HepG2 (cell line): ENCODE measurements around the gene CCDC88C. TPM values are rescaled to one million over a fixed set of nuclear protein-coding genes. Genes with fewer than 3 reads are reported as not detected.

Experiments used
- ATAC-seq: fragments of 200-7000 bp; cut with Tn5 transposase; 3 replicates; pipeline ENCODE4 v1.9.1; 2020; ENCODE audit warnings: mild to moderate bottlenecking, moderate library complexity
- BruUV-seq: library from RNA; stranded (reverse); fragments of 400-500 nt; replicated peaks from 2 replicates; lab custom pipeline; 2021; lab: Mats Ljungman, UMichigan
- CTCF ChIA-PET: fragments of 300-600 bp; formaldehyde crosslinking; extraction: SDS; loops from one replicate; lab custom pipeline; 2021; ENCODE audit warnings: low total read pairs, inconsistent platforms, low intra/inter-chr PET ratio; lab: Yijun Ruan, JAX
- POLR2A ChIA-PET: fragments of 350-600 bp; sonication (Branson Sonifier 250); formaldehyde crosslinking; loops from one replicate; lab custom pipeline; 2020; ENCODE audit warnings: antibody characterized with exemption, inconsistent platforms; lab: Yijun Ruan, JAX
- DNase-seq: peaks from one replicate; pipeline ENCODE4 v3.0.0-alpha.2; 2015; ENCODE audit warnings: low spot score
- FAIRE-seq: peaks from 3 replicates; lab custom pipeline; 2011; peaks lifted over from hg19 to GRCh38; lab: Jason Lieb, UNC
- H2AFZ ChIP-seq: one replicate; pipeline ENCODE4 v1.6.1; 2011; ENCODE audit warnings: low read length, inconsistent platforms
- H3K27ac ChIP-seq: fragments of 300-600 bp; 3 replicates; pipeline ENCODE4 v1.8.0; 2011; ENCODE audit warnings: mixed run types, mild to moderate bottlenecking, mixed read lengths, low read length, inconsistent platforms; ENCODE audit not compliant: insufficient read depth; ENCODE audit errors: extremely low read length
- H3K27me3 ChIP-seq, 2 experiments: fragments of 200-600 bp in 1 of 2; 2 replicates in 1 of 2; 3 replicates in 1 of 2; pipeline versions ENCODE4 v1.6.0 to v1.8.0; 2011; ENCODE audit warnings: low read length in 2 of 2, mild to moderate bottlenecking in 2 of 2, moderate library complexity in 2 of 2, inconsistent platforms in 1 of 2; ENCODE audit not compliant: insufficient read depth in 2 of 2, control insufficient read depth in 1 of 2
- H3K36me3 ChIP-seq, 2 experiments: fragments of 200-600 bp in 1 of 2; replicated peaks in 1 of 2; 2 replicates in 1 of 2; 3 replicates in 1 of 2; pipeline versions ENCODE4 v1.5.1 to v1.8.0; 2011; ENCODE audit warnings: low read length in 2 of 2, inconsistent platforms in 1 of 2; ENCODE audit not compliant: insufficient read depth in 2 of 2, control insufficient read depth in 1 of 2
- H3K4me1 ChIP-seq: 2 replicates; pipeline ENCODE4 v1.5.1; 2012; ENCODE audit warnings: low read length, inconsistent platforms; ENCODE audit not compliant: insufficient read depth
- H3K4me2 ChIP-seq: 2 replicates; pipeline ENCODE4 v1.6.0; 2011; ENCODE audit warnings: low read depth, low read length, inconsistent platforms
- H3K4me3 ChIP-seq, 3 experiments: fragments of 200-600 bp in 1 of 3; sonication (generic), shearing (Covaris generic) in 1 of 3; replicated peaks in 1 of 3; 2 replicates each; pipeline ENCODE4 v1.5.1; 2011 to 2016; ENCODE audit warnings: low read length in 3 of 3, inconsistent platforms in 2 of 3, low read depth in 2 of 3, mild to moderate bottlenecking in 2 of 3, control low read depth in 1 of 3, mixed read lengths in 1 of 3; ENCODE audit not compliant: insufficient read depth in 1 of 3
- H3K79me2 ChIP-seq: one replicate; pipeline ENCODE4 v1.6.1; 2011; ENCODE audit warnings: low read length, inconsistent platforms; ENCODE audit not compliant: insufficient read depth
- H3K9ac ChIP-seq: 2 replicates; pipeline ENCODE4 v1.6.0; 2011; ENCODE audit warnings: mild to moderate bottlenecking, low read depth, low read length, inconsistent platforms; ENCODE audit not compliant: insufficient read depth
- H3K9me3 ChIP-seq: 2 replicates; pipeline ENCODE4 v1.5.1; 2012; ENCODE audit warnings: mild to moderate bottlenecking, low read length
- H4K20me1 ChIP-seq: 2 replicates; pipeline ENCODE4 v1.6.0; 2011; ENCODE audit warnings: inconsistent platforms, mild to moderate bottlenecking, low read length, moderate library complexity; ENCODE audit not compliant: insufficient read depth
- BHLHE40 ChIP-seq: IDR thresholded peaks from 2 replicates; pipeline ENCODE4 v1.6.1; 2011; ENCODE audit warnings: low read length, improper control_type of control experiment
- GABPA ChIP-seq, 2 experiments: IDR thresholded peaks; 2 replicates each; pipeline ENCODE4 v1.6.1; 2011 to 2016; ENCODE audit warnings: low read depth in 2 of 2, low read length in 1 of 2, missing biosample characterization in 1 of 2, missing genetic modification characterization in 1 of 2
- HIC2 ChIP-seq: sonication (generic); formaldehyde crosslinking; IDR thresholded peaks from 2 replicates; pipeline ENCODE4 v1.9.0; 2022; ENCODE audit warnings: low read depth, missing genetic modification reagents
- IRF2 ChIP-seq: IDR thresholded peaks from 2 replicates; pipeline ENCODE4 v1.6.1; 2018; ENCODE audit warnings: missing genetic modification reagents, missing compliant biosample characterization
- SALL2 ChIP-seq: sonication (generic); formaldehyde crosslinking; IDR thresholded peaks from 2 replicates; pipeline ENCODE4 v1.8.1; 2023; ENCODE audit warnings: mild to moderate bottlenecking, missing genetic modification reagents, inconsistent platforms
- SMARCC2 ChIP-seq: fragments of 450-650 bp; IDR thresholded peaks from 2 replicates; pipeline ENCODE4 v1.6.1; 2017; ENCODE audit warnings: antibody characterized with exemption, mild to moderate bottlenecking
- SMYD3 ChIP-seq: sonication (generic); formaldehyde crosslinking; IDR thresholded peaks from 2 replicates; pipeline ENCODE4 v1.8.1; 2023; ENCODE audit warnings: mild to moderate bottlenecking, missing genetic modification reagents
- TCF7 ChIP-seq: sonication (generic); IDR thresholded peaks from 2 replicates; pipeline ENCODE4 v1.6.1; 2016; ENCODE audit warnings: antibody characterized with exemption, low read depth
- ZNF101 ChIP-seq: sonication (generic); formaldehyde crosslinking; IDR thresholded peaks from 2 replicates; pipeline ENCODE4 v1.4.0; 2020; ENCODE audit warnings: mild to moderate bottlenecking, low read depth, missing genetic modification reagents, borderline replicate concordance
- ZNF124 ChIP-seq: sonication (generic); formaldehyde crosslinking; IDR thresholded peaks from 2 replicates; pipeline ENCODE4 v1.4.0; 2020; ENCODE audit warnings: missing genetic modification reagents
- ZNF280D ChIP-seq: sonication (generic); formaldehyde crosslinking; IDR thresholded peaks from 2 replicates; pipeline ENCODE4 v1.5.1; 2020; ENCODE audit warnings: mild to moderate bottlenecking, missing genetic modification reagents
- ZSCAN20 ChIP-seq: sonication (generic); formaldehyde crosslinking; IDR thresholded peaks from 2 replicates; pipeline ENCODE4 v1.4.0; 2020; ENCODE audit warnings: missing genetic modification reagents, mild to moderate bottlenecking, borderline replicate concordance
- ZSCAN21 ChIP-seq: sonication (generic); formaldehyde crosslinking; IDR thresholded peaks from 2 replicates; pipeline ENCODE4 v1.8.0; 2022; ENCODE audit warnings: mild to moderate bottlenecking, missing genetic modification reagents, moderate library complexity, borderline replicate concordance
- ZSCAN29 ChIP-seq: sonication (generic); formaldehyde crosslinking; conservative IDR thresholded peaks from 2 replicates; pipeline ENCODE4 v1.4.0; 2020; ENCODE audit warnings: mild to moderate bottlenecking, missing genetic modification reagents
- WGBS: methylation state at CpG from one replicate; pipeline ENCODE4 v1.1.6; 2017; ENCODE audit warnings: low lambda C conversion rate; 5-methylcytosine and 5-hydroxymethylcytosine counted together
- in situ Hi-C: cut with HindIII; loops from 2 replicates; pipeline ENCODE4 v1.10.0; 2017; ENCODE audit warnings: low pct_unique_long_range_greater_than_20kb; ENCODE audit not compliant: extremely low pct_ligation_motif_present
- intact Hi-C: fragments of 100-400 bp; cut with micrococcal nuclease; formaldehyde crosslinking; loops from one replicate; pipeline ENCODE4 v1.10.0; 2022; ENCODE audit not compliant: unreplicated experiment
- polyA plus RNA-seq, 8 experiments: library from polyadenylated mRNA; depleted of rRNA in 3 of 8; stranded (reverse) in 7 of 8; unstranded in 1 of 8; fragments of >200 nt; fragmentation: Illumina TruSeq in 4 of 8; extraction: Trizol in 4 of 8; gene quantifications; 2 replicates each; pipeline versions ENCODE4 v1.2.1 to v1.2.3, GENCODE V29; 2011 to 2016; ENCODE audit warnings: low read depth in 4 of 8, missing spikeins in 1 of 8, mixed read lengths in 1 of 8; ENCODE audit not compliant: insufficient read depth in 1 of 8
- total RNA-seq, 5 experiments: library from RNA; depleted of rRNA; stranded (reverse); fragments of >200 nt; fragmentation: Illumina TruSeq; extraction: Trizol; gene quantifications; 2 replicates each; pipeline ENCODE4 v1.2.3, GENCODE V29; 2016; ENCODE audit warnings: low read depth in 1 of 5
- TF ChIP-seq, protein P1 (sequence below): IDR thresholded peaks from 2 replicates; pipeline ENCODE4 v1.6.1; 2016

The CCDC88C gene
- total and polyA plus RNA-seq, 2 of the 13 experiments (the other 11 are each of a cell fraction or from before 2014, with no cell fraction given): 3.6 to 11.7 TPM

DNA sequence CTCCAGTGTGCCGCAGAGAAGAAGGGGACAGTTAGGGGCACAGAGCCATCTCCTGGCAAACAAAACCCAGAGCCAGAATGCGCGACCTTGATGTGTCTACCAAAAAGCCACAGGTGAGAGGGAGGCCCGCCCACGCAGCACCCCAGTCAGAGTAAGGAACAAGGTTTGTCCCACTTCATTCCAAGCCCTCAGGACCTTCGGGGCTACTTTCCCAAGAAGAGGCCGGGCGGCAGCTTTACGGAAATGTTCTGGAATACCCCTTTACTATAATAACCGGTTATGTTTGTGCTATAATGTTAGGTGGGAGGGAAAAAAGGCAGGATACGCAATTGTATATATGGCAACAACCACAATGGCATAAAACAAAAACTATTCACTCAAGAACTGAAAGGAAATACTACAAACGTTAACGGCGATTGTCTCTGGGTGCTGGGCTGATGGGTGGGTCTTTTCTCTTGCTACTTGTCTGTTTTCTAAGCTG is 12.3 kb downstream of the CCDC88C start (continued):
- no peak for TF ChIP-seq ZNF280D

DNA sequence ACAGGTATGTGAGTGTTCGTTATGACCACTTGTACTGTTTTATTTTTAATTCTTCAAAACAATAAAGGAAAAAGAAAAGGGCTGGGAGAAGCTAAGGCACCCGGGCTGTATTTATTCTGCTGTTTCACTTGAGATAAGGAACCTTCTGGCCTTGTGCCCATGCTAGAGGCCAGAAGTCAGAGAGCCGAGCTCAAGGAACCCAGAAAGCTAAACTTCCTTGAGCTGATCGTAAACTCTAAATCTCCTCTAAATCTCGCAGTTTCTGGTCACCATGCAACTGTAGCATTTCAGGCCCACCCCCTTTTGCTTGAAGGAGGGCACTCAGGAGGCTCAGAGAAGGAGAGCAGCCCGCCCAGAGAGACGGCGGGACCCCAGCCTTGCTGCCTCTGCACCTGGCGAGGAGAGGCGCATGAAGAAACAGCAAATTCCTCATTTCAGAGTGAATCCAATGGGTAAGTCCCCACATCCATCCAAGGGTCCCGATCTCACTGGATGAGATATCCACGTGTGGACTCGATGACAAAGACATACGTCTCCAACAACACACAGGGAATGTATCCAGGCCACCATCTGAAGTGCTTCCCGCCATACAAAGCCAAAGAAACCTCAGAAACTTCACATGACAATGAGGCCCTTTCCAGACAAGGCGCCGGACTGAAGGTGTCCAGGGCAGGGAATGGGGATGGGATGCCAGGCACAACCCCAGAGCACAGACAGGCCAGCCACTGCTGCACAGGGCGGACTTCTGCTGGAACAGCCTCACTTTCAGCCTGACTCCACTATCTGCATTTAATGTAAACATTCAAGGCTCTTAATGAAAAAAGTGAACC is 14.6 kb downstream of the CCDC88C start:
- Histone ChIP-seq H3K9me3 (no peaks in the 10 kb centered on the region), H3K4me1 (peaks cover 7% of the 10 kb centered on the region), H4K20me1 (no peaks in the 10 kb centered on the region; the same call in 1 of the 2 replicates), H3K4me2 (no peak overlapping the region), H3K36me3 (peaks cover 0 to 2% of the 10 kb centered on the region in 2 experiments; a peak in 1 of 5 replicates), H3K9ac (no peak overlapping the region), H2AFZ (no peak overlapping the region), H3K27me3 (no peaks in the 10 kb centered on the region; a peak in 1 of 5 replicates), H3K79me2 (peaks cover 42% of the 10 kb centered on the region), H3K27ac (no peak overlapping the region), H3K4me3 (no peak overlapping the region)
- intact Hi-C loops (no loop called here), in situ Hi-C loops (no loop called here)
- no peak for DNase-seq
- no peak for FAIRE-seq
- no peak for ATAC-seq
- ChIA-PET POLR2A (no interaction called here), CTCF (no interaction called here)
- WGBS: 95% methylated on average over 18 of the region's 18 CpGs
- no TSS peak for BruUV-seq
- TF ChIP-seq SALL2: no peak
- TF ChIP-seq SMARCC2: no peak
- TF ChIP-seq IRF2: no peak
- TF ChIP-seq ZSCAN21: no peak
- no peak for TF ChIP-seq BHLHE40
- TF ChIP-seq SMYD3 (CRISPR knock-in tag): no peak
- TF ChIP-seq, protein P1, sequence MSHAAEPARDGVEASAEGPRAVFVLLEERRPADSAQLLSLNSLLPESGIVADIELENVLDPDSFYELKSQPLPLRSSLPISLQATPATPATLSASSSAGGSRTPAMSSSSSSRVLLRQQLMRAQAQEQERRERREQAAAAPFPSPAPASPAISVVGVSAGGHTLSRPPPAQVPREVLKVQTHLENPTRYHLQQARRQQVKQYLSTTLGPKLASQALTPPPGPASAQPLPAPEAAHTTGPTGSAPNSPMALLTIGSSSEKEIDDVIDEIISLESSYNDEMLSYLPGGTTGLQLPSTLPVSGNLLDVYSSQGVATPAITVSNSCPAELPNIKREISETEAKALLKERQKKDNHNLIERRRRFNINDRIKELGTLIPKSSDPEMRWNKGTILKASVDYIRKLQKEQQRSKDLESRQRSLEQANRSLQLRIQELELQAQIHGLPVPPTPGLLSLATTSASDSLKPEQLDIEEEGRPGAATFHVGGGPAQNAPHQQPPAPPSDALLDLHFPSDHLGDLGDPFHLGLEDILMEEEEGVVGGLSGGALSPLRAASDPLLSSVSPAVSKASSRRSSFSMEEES: no peak
- no peak for TF ChIP-seq ZNF124 (CRISPR knock-in tag)
- TF ChIP-seq HIC2 (CRISPR knock-in tag): no peak
- no peak for TF ChIP-seq ZSCAN20
- TF ChIP-seq TCF7: no peak
- TF ChIP-seq ZNF101 (CRISPR knock-in tag): no peak
- TF ChIP-seq GABPA (IDR thresholded peaks at IDR 0.05; ENCODE audit: low read depth, low read length): no peak
- TF ChIP-seq GABPA (CRISPR knock-in tag; IDR thresholded peaks at IDR 0.05; ENCODE audit: low read depth): no peak
- no peak for TF ChIP-seq ZSCAN29 (CRISPR knock-in tag)
